Spleen (tissue), 7 donors: Measurements from ENCODE around the gene NPLOC4.

Source experiments
- POLR2A ChIP-seq, 3 donors: fragments of 450-650 bp; IDR thresholded peaks; one replicate each; pipeline ENCODE4 v1.5.1; 2017; ENCODE audit warnings: antibody characterized with exemption in 3 of 3, mild to moderate bottlenecking in 1 of 3
- POLR2AphosphoS5 ChIP-seq, 3 donors: sonication (generic); formaldehyde crosslinking; IDR thresholded peaks; one replicate each; pipeline ENCODE4 v1.5.1; 2017; ENCODE audit warnings: antibody characterized with exemption in 3 of 3
- TF ChIP-seq, protein P1 (sequence below), 11 experiments: fragments of 200-600 bp in 7 of 11; fragments of 450-650 bp in 4 of 11; sonication (generic) in 4 of 11; IDR thresholded peaks in 8 of 11; conservative IDR thresholded peaks in 3 of 11; 1 replicate in 7 of 11; 2 replicates in 4 of 11; pipeline versions ENCODE4 v1.4.0 to v1.8.0; 2016 to 2021; ENCODE audit warnings: antibody characterized with exemption in 11 of 11, inconsistent platforms in 4 of 11, mild to moderate bottlenecking in 1 of 11
- donor health status: DM: no; HTN: no; CAD: no; lungs with moderate emphysema.
- donor health status: DM: no; HTN: no; CAD: no.
- donor health status: DM: no; HTN: no; CAD: no.

DNA sequence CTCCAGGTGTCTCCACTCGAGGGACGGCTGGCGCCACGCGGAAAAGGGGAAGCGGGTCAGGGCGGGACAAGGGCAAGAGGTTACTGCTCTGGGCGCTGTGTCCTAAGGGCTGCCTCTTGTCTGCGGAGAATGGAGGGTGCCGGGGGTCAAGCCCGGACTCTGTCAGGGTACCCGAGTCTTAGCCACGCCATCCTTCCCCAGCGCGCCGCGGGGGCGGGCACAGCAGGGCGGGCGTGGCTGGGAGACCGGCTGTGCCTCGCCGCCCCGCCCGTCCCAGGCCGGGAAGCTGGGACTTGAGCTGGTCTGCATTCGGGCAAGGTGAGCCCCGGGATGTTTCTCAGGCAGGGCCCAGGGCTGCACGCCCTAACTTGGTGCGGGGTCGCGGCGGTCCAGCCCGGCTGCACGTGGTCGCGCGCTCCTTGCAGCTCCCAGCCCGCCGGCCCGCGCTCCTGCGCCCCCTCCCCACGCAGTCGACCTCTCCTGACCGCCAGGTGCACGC lies 118.1 kb downstream of the NPLOC4 start:
- TF ChIP-seq, protein P1, sequence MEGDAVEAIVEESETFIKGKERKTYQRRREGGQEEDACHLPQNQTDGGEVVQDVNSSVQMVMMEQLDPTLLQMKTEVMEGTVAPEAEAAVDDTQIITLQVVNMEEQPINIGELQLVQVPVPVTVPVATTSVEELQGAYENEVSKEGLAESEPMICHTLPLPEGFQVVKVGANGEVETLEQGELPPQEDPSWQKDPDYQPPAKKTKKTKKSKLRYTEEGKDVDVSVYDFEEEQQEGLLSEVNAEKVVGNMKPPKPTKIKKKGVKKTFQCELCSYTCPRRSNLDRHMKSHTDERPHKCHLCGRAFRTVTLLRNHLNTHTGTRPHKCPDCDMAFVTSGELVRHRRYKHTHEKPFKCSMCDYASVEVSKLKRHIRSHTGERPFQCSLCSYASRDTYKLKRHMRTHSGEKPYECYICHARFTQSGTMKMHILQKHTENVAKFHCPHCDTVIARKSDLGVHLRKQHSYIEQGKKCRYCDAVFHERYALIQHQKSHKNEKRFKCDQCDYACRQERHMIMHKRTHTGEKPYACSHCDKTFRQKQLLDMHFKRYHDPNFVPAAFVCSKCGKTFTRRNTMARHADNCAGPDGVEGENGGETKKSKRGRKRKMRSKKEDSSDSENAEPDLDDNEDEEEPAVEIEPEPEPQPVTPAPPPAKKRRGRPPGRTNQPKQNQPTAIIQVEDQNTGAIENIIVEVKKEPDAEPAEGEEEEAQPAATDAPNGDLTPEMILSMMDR (IDR thresholded peaks at IDR 0.05 in 8 of 11, conservative IDR thresholded peaks at IDR 0.05 in 3 of 11): no peak
- TF ChIP-seq POLR2A (IDR thresholded peaks at IDR 0.05) (no peak), POLR2AphosphoS5 (IDR thresholded peaks at IDR 0.05) (peak; percentile 24 to 61 (median 61))
